SK-N-SH (cell line): Measurements from ENCODE around the gene KRT3. TPM values are rescaled to one million over a fixed set of nuclear protein-coding genes. Genes with fewer than 3 reads are reported as not detected.

Source experiments
- CTCF ChIA-PET: fragments of 300-600, 350-600 bp; formaldehyde crosslinking; extraction: SDS; loops from one replicate; lab custom pipeline; 2021; lab: Yijun Ruan, JAX
- POLR2A ChIA-PET: fragments of 350-600 bp; sonication (Branson Sonifier 250); formaldehyde crosslinking; extraction: SDS; loops from one replicate; lab custom pipeline; 2020; ENCODE audit warnings: antibody characterized with exemption, inconsistent platforms; lab: Yijun Ruan, JAX
- DNase-seq: peaks from one replicate; pipeline ENCODE4 v3.0.0; 2012
- H2AFZ ChIP-seq: fragments of 200-600 bp; sonication (generic); 2 replicates; pipeline ENCODE4 v1.8.1; 2016; ENCODE audit warnings: antibody characterized with exemption, mild to moderate bottlenecking, low read depth
- H3F3A ChIP-seq: fragments of 200-600 bp; sonication (generic); replicated peaks from 2 replicates; pipeline ENCODE3; 2016; ENCODE audit warnings: antibody characterized with exemption, mild to moderate bottlenecking; ENCODE audit not compliant: insufficient read depth
- H3K27ac ChIP-seq, 2 experiments: fragments of 200-500 bp in 1 of 2; fragments of 200-600 bp in 1 of 2; sonication (Bioruptor generic) in 1 of 2; sonication (generic), shearing (Covaris generic) in 1 of 2; 2 replicates each; pipeline versions ENCODE4 v1.5.1 to v1.6.1; 2014 to 2016; ENCODE audit warnings: low read depth in 2 of 2, inconsistent platforms in 1 of 2, low read length in 1 of 2, mild to moderate bottlenecking in 1 of 2, mixed read lengths in 1 of 2
- H3K27me3 ChIP-seq: fragments of 200-600 bp; sonication (generic), shearing (Covaris generic); 2 replicates; pipeline ENCODE4 v1.6.1; 2016; ENCODE audit warnings: mixed run types; ENCODE audit not compliant: insufficient read depth
- H3K36me3 ChIP-seq, 2 experiments: fragments of 200-500 bp in 1 of 2; fragments of 200-600 bp in 1 of 2; sonication (Bioruptor generic) in 1 of 2; sonication (generic) in 1 of 2; replicated peaks in 1 of 2; 2 replicates each; pipeline versions ENCODE3 to v1.5.1; 2014 to 2016; ENCODE audit warnings: low read length in 1 of 2, mild to moderate bottlenecking in 1 of 2; ENCODE audit not compliant: insufficient read depth in 2 of 2, control insufficient read depth in 1 of 2
- H3K4me1 ChIP-seq, 2 experiments: fragments of 200-500 bp in 1 of 2; fragments of 200-600 bp in 1 of 2; sonication (Bioruptor generic) in 1 of 2; sonication (generic), shearing (Covaris generic) in 1 of 2; 2 replicates each; pipeline versions ENCODE4 v1.5.1 to v1.6.1; 2014 to 2016; ENCODE audit warnings: low read depth in 1 of 2, low read length in 1 of 2, mixed run types in 1 of 2; ENCODE audit not compliant: insufficient read depth in 2 of 2, control insufficient read depth in 1 of 2
- H3K4me2 ChIP-seq: fragments of 200-600 bp; sonication (generic), shearing (Covaris generic); 2 replicates; pipeline ENCODE4 v1.6.1; 2017; ENCODE audit warnings: mixed run types
- H3K4me3 ChIP-seq, 2 experiments: fragments of 200-500 bp in 1 of 2; fragments of 200-600 bp in 1 of 2; sonication (Bioruptor generic) in 1 of 2; sonication (generic), shearing (Covaris generic) in 1 of 2; 2 replicates each; pipeline versions ENCODE4 v1.5.1 to v1.8.1; 2014 to 2016; ENCODE audit warnings: low read depth in 2 of 2, inconsistent platforms in 1 of 2, low read length in 1 of 2, mild to moderate bottlenecking in 1 of 2, mixed read lengths in 1 of 2, moderate library complexity in 1 of 2
- H3K79me2 ChIP-seq: fragments of 200-600 bp; sonication (generic); 2 replicates; pipeline ENCODE4 v1.8.1; 2017; ENCODE audit warnings: mild to moderate bottlenecking; ENCODE audit not compliant: insufficient read depth
- H3K9ac ChIP-seq: fragments of 200-600 bp; sonication (generic); 2 replicates; pipeline ENCODE4 v1.6.1; 2017; ENCODE audit warnings: mixed run types
- H3K9me2 ChIP-seq: fragments of 200-600 bp; sonication (generic); 2 replicates; pipeline ENCODE4 v1.6.1; 2017; ENCODE audit warnings: mixed run types
- H3K9me3 ChIP-seq: fragments of 200-600 bp; sonication (generic); 2 replicates; pipeline ENCODE4 v1.6.1; 2017; ENCODE audit warnings: mixed run types, mild to moderate bottlenecking, moderate library complexity
- H4K20me1 ChIP-seq: fragments of 200-600 bp; sonication (generic); 2 replicates; pipeline ENCODE4 v1.6.1; 2017; ENCODE audit warnings: mild to moderate bottlenecking, mixed run types; ENCODE audit not compliant: insufficient read depth
- CHD2 ChIP-seq: fragments of 150-350 bp; IDR thresholded peaks from 2 replicates; pipeline ENCODE4 v1.6.1; 2018; ENCODE audit warnings: low read length; ENCODE audit not compliant: partially characterized antibody
- EP300 ChIP-seq, 2 experiments: IDR thresholded peaks; 2 replicates each; pipeline versions ENCODE4 v1.4.0 to v1.6.1; 2012; ENCODE audit warnings: borderline replicate concordance in 1 of 2, low read depth in 1 of 2, low read length in 1 of 2
- FOXJ3 ChIP-seq: sonication (generic); formaldehyde crosslinking; IDR thresholded peaks from 2 replicates; pipeline ENCODE4 v1.5.1; 2020; ENCODE audit warnings: mild to moderate bottlenecking, missing genetic modification reagents
- MAX ChIP-seq: IDR thresholded peaks from 2 replicates; pipeline ENCODE4 v1.4.0; 2012; ENCODE audit warnings: low read depth
- MXI1 ChIP-seq: IDR thresholded peaks from 2 replicates; pipeline ENCODE4 v1.6.1; 2012; ENCODE audit warnings: mild to moderate bottlenecking, low read depth, low read length, improper control_type of control experiment
- PBX3 ChIP-seq: IDR thresholded peaks from 2 replicates; pipeline ENCODE4; 2012
- RCOR1 ChIP-seq: fragments of 150-350 bp; IDR thresholded peaks from 2 replicates; pipeline ENCODE4 v1.6.1; 2017; ENCODE audit warnings: antibody characterized with exemption, low read length
- RFX5 ChIP-seq: IDR thresholded peaks from 2 replicates; pipeline ENCODE4 v1.6.1; 2012; ENCODE audit warnings: mild to moderate bottlenecking, improper control_type of control experiment, low read length
- TAF1 ChIP-seq: IDR thresholded peaks from 2 replicates; pipeline ENCODE4 v1.6.1; 2012; ENCODE audit warnings: low read depth, mild to moderate bottlenecking, low read length, moderate library complexity, borderline replicate concordance
- USF1 ChIP-seq: IDR thresholded peaks from 2 replicates; pipeline ENCODE4 v1.4.0; 2012; ENCODE audit warnings: low read depth, borderline replicate concordance
- YY1 ChIP-seq: IDR thresholded peaks from 2 replicates; pipeline ENCODE4 v1.4.0; 2012; ENCODE audit warnings: low read depth, mild to moderate bottlenecking
- WGBS: methylation state at CpG from one replicate; pipeline ENCODE4 v1.1.6; 2017; ENCODE audit warnings: low lambda C conversion rate; 5-methylcytosine and 5-hydroxymethylcytosine counted together
- polyA plus RNA-seq, 3 experiments: library from polyadenylated mRNA; depleted of rRNA; stranded (reverse); fragments of >200 nt; gene quantifications; 2 replicates each; pipeline ENCODE4 v1.2.3, GENCODE V29; 2012

Gene KRT3
- polyA plus RNA-seq, 1 of the 3 experiments (the other 2 are of a cell fraction): not detected

GRCh38 chr12:52814710-52815155 is 18.8 kb upstream of the KRT3 start:
- no peaks in the 10 kb centered on the region for H3K9me2 ChIP-seq
- WGBS: 5% methylated on average over 3 of the region's 4 CpGs
- H3K27ac ChIP-seq: no peak overlapping the region
- no peaks in the 10 kb centered on the region for H3K36me3 ChIP-seq
- H3K4me1 ChIP-seq: no peaks in the 10 kb centered on the region
- no peak overlapping the region for H3K9ac ChIP-seq
- no peaks in the 10 kb centered on the region for H3K79me2 ChIP-seq
- TF ChIP-seq FOXJ3 (CRISPR knock-in tag): no peak
- peaks cover 31% of the 10 kb centered on the region for H3K27me3 ChIP-seq
- no peaks in the 10 kb centered on the region for H3K9me3 ChIP-seq
- H3F3A ChIP-seq: no peaks in the 10 kb centered on the region
- H3K4me3 ChIP-seq: no peak overlapping the region
- CTCF ChIA-PET: no interaction called here
- POLR2A ChIA-PET: no interaction called here
- H2AFZ ChIP-seq: no peak overlapping the region
- no peak overlapping the region for H3K4me2 ChIP-seq
- H4K20me1 ChIP-seq: no peaks in the 10 kb centered on the region
- DNase-seq: no peak

GRCh38 chr12:52813885-52814709 is 18.2 kb upstream of the KRT3 start, which contains the start of gene KRT4:
Gene KRT4, minus strand, starts transcription at chr12:52814116. Its CDS starts 58 bp downstream, at chr12:52814058.
- no peaks in the 10 kb centered on the region for H4K20me1 ChIP-seq
- POLR2A ChIA-PET: no interaction called here
- H3K9ac ChIP-seq: no peak within 1 kb of the TSS
- CTCF ChIA-PET: no interaction called here
- H3K4me2 ChIP-seq: no peak within 1 kb of the TSS
- H3K36me3 ChIP-seq: no peaks in the 10 kb centered on the region
- H3K9me2 ChIP-seq: no peaks in the 10 kb centered on the region
- no peak for DNase-seq
- H3K27me3 ChIP-seq: peaks cover 26% of the 10 kb centered on the region
- WGBS: 27% methylated on average over 8 of the region's 15 CpGs
- H3K27ac ChIP-seq: no peak within 1 kb of the TSS
- H3K9me3 ChIP-seq: no peaks in the 10 kb centered on the region
- no peaks in the 10 kb centered on the region for H3K4me1 ChIP-seq
- no peak within 1 kb of the TSS for H2AFZ ChIP-seq
- H3F3A ChIP-seq: no peaks in the 10 kb centered on the region
- TF ChIP-seq MAX (no peak), CHD2 (no peak), RCOR1 (no peak)
- TF ChIP-seq, all 33 proteins: peak for 0
- Histone ChIP-seq H3K4me3 (no peak within 1 kb of the TSS), H3K79me2 (no peaks in the 10 kb centered on the region)

GRCh38 chr12:52813203-52813819 is 17.4 kb upstream of the KRT3 start:
- no peak for DNase-seq
- H3K27me3 ChIP-seq: peaks cover 24% of the 10 kb centered on the region

More at GRCh38 chr12:52813203-52813819, 17.4 kb upstream of the KRT3 start:
- 50% methylated on average over 10 of the region's 10 CpGs for WGBS
- Histone ChIP-seq H3K36me3 (no peaks in the 10 kb centered on the region), H3K27ac (no peak overlapping the region), H3K9me3 (no peaks in the 10 kb centered on the region), H3K9me2 (no peaks in the 10 kb centered on the region), H3K79me2 (no peaks in the 10 kb centered on the region), H3K4me1 (no peaks in the 10 kb centered on the region), H3K4me2 (no peak overlapping the region), H3K4me3 (no peak overlapping the region), H3K9ac (no peak overlapping the region), H2AFZ (no peak overlapping the region), H3F3A (no peaks in the 10 kb centered on the region), H4K20me1 (no peaks in the 10 kb centered on the region)
- ChIA-PET POLR2A (no interaction called here), CTCF (interaction anchor here (0.9 kb wide), 1 partner anchor 18 kb away, joined by 3 read pairs; no protein-coding TSS in a partner anchor)
- TF ChIP-seq EP300 (IDR thresholded peaks at IDR 0.05; ENCODE audit: borderline replicate concordance in 1 of 2, low read depth in 1 of 2, low read length in 1 of 2) (no peak), RFX5 (no peak), YY1 (no peak), TAF1 (no peak), USF1 (no peak), RCOR1 (no peak), MXI1 (no peak), PBX3 (no peak)
